ENCODE measurements around the gene GSTA4. TPM values are rescaled to one million over a fixed set of nuclear protein-coding genes. Genes with fewer than 3 reads are reported as not detected.

The GSTA4 gene
- total RNA-seq, 1 experiment from 2014 or later, result 20.9 TPM

GRCh38 chr6:53015486-53015885 lies 20.4 kb upstream of the GSTA4 start:
- POLR2A ChIA-PET (ENCODE audit: unreplicated experiment), result no interaction called here
- CTCF ChIA-PET, result no interaction called here
- Histone ChIP-seq H3K79me2 (ENCODE audit: low read length) (no peaks in the 10 kb centered on the region), H3K27ac (ENCODE audit: low read length) (no peak overlapping the region), H3K4me2 (ENCODE audit: low read length) (no peak overlapping the region), H3F3A (ENCODE audit: low read length, unreplicated experiment) (no peaks in the 10 kb centered on the region), H3K9me3 (ENCODE audit: low read length) (no peaks in the 10 kb centered on the region), H3K27me3 (ENCODE audit: low read length) (no peaks in the 10 kb centered on the region), H3K9ac (ENCODE audit: low read length) (no peak overlapping the region), H3K36me3 (ENCODE audit: low read depth, low read length) (peaks cover 12% of the 10 kb centered on the region), H3K9me2 (replicated peaks; ENCODE audit: low read length) (no peaks in the 10 kb centered on the region), H2AFZ (ENCODE audit: low read length) (no peak overlapping the region), H3K4me1 (ENCODE audit: insufficient read depth, low read length) (peaks cover 18% of the 10 kb centered on the region), H4K20me1 (ENCODE audit: low read length) (no peaks in the 10 kb centered on the region), H3K4me3 (ENCODE audit: low read length) (no peak overlapping the region)
- DNase-seq (no peak), ATAC-seq (no peak)
- BruUV-seq (replicated peaks), result no TSS peak
- TF ChIP-seq EZH2 (IDR thresholded peaks at IDR 0.05; ENCODE audit: low read length, unreplicated experiment) (no peak), EZH2phosphoT487 (IDR thresholded peaks at IDR 0.05; ENCODE audit: borderline replicate concordance, low read length) (no peak), CTCF (conservative IDR thresholded peaks at IDR 0.05; ENCODE audit: low read depth, low read length) (no peak)
- intact Hi-C loops (cut with micrococcal nuclease), result no loop called here

- H2AFZ ChIP-seq (ENCODE audit: low read length), result no peak overlapping the region
- intact Hi-C loops (cut with micrococcal nuclease), result no loop called here
- no peaks in the 10 kb centered on the region for H3K9me3 ChIP-seq (ENCODE audit: low read length)
- H3K9me2 ChIP-seq (replicated peaks; ENCODE audit: low read length), result no peaks in the 10 kb centered on the region
- H3K4me2 ChIP-seq (ENCODE audit: low read length), result no peak overlapping the region
- peaks cover 18% of the 10 kb centered on the region for H3K4me1 ChIP-seq (ENCODE audit: insufficient read depth, low read length)
- POLR2A ChIA-PET (ENCODE audit: unreplicated experiment), result no interaction called here
- no peaks in the 10 kb centered on the region for H3K27me3 ChIP-seq (ENCODE audit: low read length)
- ATAC-seq (no peak), DNase-seq (no peak)
- no peaks in the 10 kb centered on the region for H3K79me2 ChIP-seq (ENCODE audit: low read length)
- CTCF ChIA-PET, result no interaction called here
- no TSS peak for BruUV-seq (replicated peaks)
- H4K20me1 ChIP-seq (ENCODE audit: low read length), result no peaks in the 10 kb centered on the region
- no peak overlapping the region for H3K4me3 ChIP-seq (ENCODE audit: low read length)
- H3F3A ChIP-seq (ENCODE audit: low read length, unreplicated experiment), result no peaks in the 10 kb centered on the region
- peaks cover 16% of the 10 kb centered on the region for H3K36me3 ChIP-seq (ENCODE audit: low read depth, low read length)
- no peak overlapping the region for H3K9ac ChIP-seq (ENCODE audit: low read length)
- no peak for TF ChIP-seq EZH2phosphoT487 (IDR thresholded peaks at IDR 0.05; ENCODE audit: borderline replicate concordance, low read length)
- no peak for TF ChIP-seq EZH2 (IDR thresholded peaks at IDR 0.05; ENCODE audit: low read length, unreplicated experiment)
- TF ChIP-seq CTCF (conservative IDR thresholded peaks at IDR 0.05; ENCODE audit: low read depth, low read length), result no peak
- no peak overlapping the region for H3K27ac ChIP-seq (ENCODE audit: low read length)
Measured at GRCh38 chr6:53014744-53015143, 19.7 kb upstream of the GSTA4 start.

GRCh38 chr6:53014063-53014462 lies 19.0 kb upstream of the GSTA4 start:
- no peak overlapping the region for H3K4me2 ChIP-seq (ENCODE audit: low read length)
- CTCF ChIA-PET, result no interaction called here
- no TSS peak for BruUV-seq (replicated peaks)
- no peak for DNase-seq
- peaks cover 18% of the 10 kb centered on the region for H3K4me1 ChIP-seq (ENCODE audit: insufficient read depth, low read length)
- H3K9me3 ChIP-seq (ENCODE audit: low read length), result no peaks in the 10 kb centered on the region
- H3K36me3 ChIP-seq (ENCODE audit: low read depth, low read length), result peaks cover 16% of the 10 kb centered on the region
- POLR2A ChIA-PET (ENCODE audit: unreplicated experiment), result no interaction called here
- H3K27ac ChIP-seq (ENCODE audit: low read length), result no peak overlapping the region
- H3K4me3 ChIP-seq (ENCODE audit: low read length), result no peak overlapping the region
- no peaks in the 10 kb centered on the region for H3F3A ChIP-seq (ENCODE audit: low read length, unreplicated experiment)
- H4K20me1 ChIP-seq (ENCODE audit: low read length), result no peaks in the 10 kb centered on the region
- no peak overlapping the region for H3K9ac ChIP-seq (ENCODE audit: low read length)
- ATAC-seq, result no peak
- H2AFZ ChIP-seq (ENCODE audit: low read length), result no peak overlapping the region
- TF ChIP-seq CTCF (conservative IDR thresholded peaks at IDR 0.05; ENCODE audit: low read depth, low read length) (no peak), EZH2phosphoT487 (IDR thresholded peaks at IDR 0.05; ENCODE audit: borderline replicate concordance, low read length) (no peak), EZH2 (IDR thresholded peaks at IDR 0.05; ENCODE audit: low read length, unreplicated experiment) (no peak)
- H3K79me2 ChIP-seq (ENCODE audit: low read length), result no peaks in the 10 kb centered on the region
- no peaks in the 10 kb centered on the region for H3K27me3 ChIP-seq (ENCODE audit: low read length)
- intact Hi-C loops (cut with micrococcal nuclease), result no loop called here
- no peaks in the 10 kb centered on the region for H3K9me2 ChIP-seq (replicated peaks; ENCODE audit: low read length)
